C4-2B (cell line): ENCODE data around the gene SYMPK.
A peak's percentile ranks its signal among the peaks of the same experiment; 100 is the strongest.

Source experiments
- H3K27ac ChIP-seq: fragments of 450-650 bp; 2 replicates; pipeline ENCODE4 v1.5.1; 2017
- CTCF ChIP-seq: fragments of 450-650 bp; conservative IDR thresholded peaks from 2 replicates; pipeline ENCODE4 v1.5.1; 2017; ENCODE audit warnings: mild to moderate bottlenecking
- ZFX ChIP-seq: fragments of 450-650 bp; IDR thresholded peaks from 2 replicates; pipeline ENCODE4 v1.6.1; 2017

SYMPK gene

GRCh38 chr19:45772130-45772840 lies 90.7 kb downstream of the SYMPK start:
- TF ChIP-seq CTCF (no peak), ZFX (no peak)
- H3K27ac ChIP-seq, result no peak overlapping the region

GRCh38 chr19:45771311-45771933 lies 91.5 kb downstream of the SYMPK start:
- peak overlapping the region; percentile 87 for H3K27ac ChIP-seq
- TF ChIP-seq CTCF, result no peak

GRCh38 chr19:45770192-45771101 lies 92.5 kb downstream of the SYMPK start:
- peak; percentile 77 for TF ChIP-seq CTCF
- TF ChIP-seq ZFX, result no peak
- H3K27ac ChIP-seq, result peak overlapping the region; percentile 87

- TF ChIP-seq CTCF, result no peak
- TF ChIP-seq ZFX, result no peak
- peak overlapping the region; percentile 87 for H3K27ac ChIP-seq
Observed at GRCh38 chr19:45769821-45770191, 93.1 kb downstream of the SYMPK start.

GRCh38 chr19:45768984-45769782 lies 93.8 kb downstream of the SYMPK start, which contains the start of gene SIX5:
Gene SIX5, minus strand, starts transcription at chr19:45769252. Its CDS starts 408 bp downstream, at chr19:45768844.
- TF ChIP-seq CTCF (no peak), ZFX (no peak)
- peak within 1 kb of the TSS; percentile 87 for H3K27ac ChIP-seq

GRCh38 chr19:45768655-45768983 lies 94.3 kb downstream of the SYMPK start:
- H3K27ac ChIP-seq, result peak overlapping the region; percentile 87

More at GRCh38 chr19:45768655-45768983, 94.3 kb downstream of the SYMPK start:
- no peak for TF ChIP-seq CTCF
